Non-pigmented ciliary epithelial cell (primary cell): ENCODE results near the gene ABCC1.
"Not testable (repeated sequence)": the region's sequence is repeated elsewhere in the genome, so short reads cannot be mapped to it uniquely, and the experiment has no call there.

ENCODE experiments used
- DNase-seq: peaks from one replicate; pipeline ENCODE4 v3.0.0-alpha.2; 2010; ENCODE audit warnings: low read depth

Gene ABCC1

DNA sequence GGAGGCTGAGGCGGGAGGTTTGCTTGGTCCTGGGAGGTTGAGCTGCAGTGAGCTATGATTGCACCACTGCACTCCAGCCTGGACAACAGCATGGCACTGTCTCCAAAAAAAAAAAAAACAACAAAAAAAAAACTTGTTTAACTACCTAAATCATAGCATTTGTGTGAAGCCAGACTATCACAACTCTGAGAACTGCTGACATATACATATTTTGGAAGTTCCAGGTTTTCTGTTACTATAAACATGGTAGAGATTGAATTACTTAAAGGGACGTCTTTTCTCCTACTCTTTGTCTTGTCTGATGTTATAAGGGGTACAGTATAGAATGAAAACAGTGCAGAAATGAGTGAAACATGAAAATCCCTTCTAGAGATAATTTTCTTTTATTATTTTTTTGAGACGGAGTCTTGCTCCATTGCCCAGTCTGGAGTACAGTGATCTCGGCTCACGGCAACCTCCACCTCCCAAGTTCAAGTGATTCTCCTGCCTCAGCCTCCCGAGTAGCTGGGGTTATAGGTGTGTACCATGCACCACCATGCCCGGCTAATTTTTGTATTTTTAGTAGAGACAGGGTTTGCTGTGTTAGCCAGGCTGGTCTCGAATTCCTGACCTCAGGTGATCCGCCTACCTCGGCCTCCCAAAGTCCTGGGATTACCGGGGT, 18.4 kb downstream of the ABCC1 start:
- no peak for DNase-seq

DNA sequence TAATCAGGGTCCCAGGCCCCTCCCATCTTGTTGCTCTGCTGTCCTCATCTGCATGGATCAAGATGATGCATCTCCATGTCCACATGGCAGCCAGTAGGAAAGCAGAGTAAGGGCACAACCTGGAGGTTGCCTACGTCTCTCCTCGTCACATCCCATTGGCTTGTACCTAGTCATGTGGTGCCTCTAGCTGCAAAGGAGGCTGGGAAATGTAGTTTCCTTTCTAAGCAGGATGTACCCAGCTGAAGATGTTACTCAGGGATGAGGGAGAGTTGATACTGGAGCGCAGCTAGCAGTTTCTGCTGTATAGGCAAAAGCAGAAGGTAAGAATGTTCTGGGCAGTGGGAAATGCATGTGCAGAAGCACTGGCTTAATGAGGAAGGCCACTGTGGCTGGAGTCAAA, 20.8 kb downstream of the ABCC1 start:
- DNase-seq: no peak

- no peak for DNase-seq
Observed at GRCh38 chr16:15970743-15971439, 21.5 kb downstream of the ABCC1 start.

- DNase-seq: no peak
Observed at GRCh38 chr16:15971440-15971815, 22.0 kb downstream of the ABCC1 start.

GRCh38 chr16:15972046-15972868, 22.8 kb downstream of the ABCC1 start:
- DNase-seq: no peak

- DNase-seq: no peak
Observed at GRCh38 chr16:15973421-15973820, 24.0 kb downstream of the ABCC1 start.

DNA sequence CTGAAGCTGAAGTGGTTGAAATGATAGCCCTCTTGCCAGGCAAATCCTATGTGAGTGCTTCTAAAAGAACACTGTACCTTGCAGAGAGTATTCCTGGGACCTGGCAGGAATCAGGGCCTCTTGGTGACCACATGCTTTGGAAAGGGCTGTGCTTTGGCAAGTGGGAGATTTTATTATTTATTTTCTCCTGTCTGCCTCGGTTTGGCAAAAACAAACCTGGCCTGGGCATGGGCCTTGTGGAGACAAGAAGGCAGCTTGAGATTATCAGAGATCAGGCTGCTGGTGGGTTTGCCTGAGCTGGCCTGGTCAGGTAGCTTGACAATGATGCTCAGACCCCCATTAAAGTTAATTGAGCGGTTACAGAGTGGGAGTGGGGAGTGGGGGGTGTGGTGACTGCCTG, 24.6 kb downstream of the ABCC1 start:
- DNase-seq: no peak

DNA sequence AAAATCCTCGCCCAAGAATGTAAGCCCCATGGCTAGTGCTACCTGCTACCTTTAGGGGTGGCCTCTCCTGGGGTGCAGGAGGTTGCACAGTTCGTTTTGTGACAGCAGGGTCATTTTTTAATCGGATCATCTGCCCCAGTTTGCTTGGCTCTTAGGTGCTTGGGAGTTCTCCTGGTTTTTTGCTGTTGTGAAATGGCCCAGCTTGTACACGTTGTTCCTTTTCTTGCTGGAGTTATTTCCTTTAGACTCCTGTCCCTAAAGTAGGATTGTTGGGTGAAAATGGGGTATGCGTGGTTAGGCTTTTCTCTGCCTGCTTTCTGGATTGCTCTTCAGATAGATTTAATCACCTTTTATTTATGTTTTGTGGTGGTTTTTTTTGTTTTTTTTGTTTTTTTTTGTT, 25.8 kb downstream of the ABCC1 start:
- DNase-seq: no peak

GRCh38 chr16:15976225-15976812, 26.9 kb downstream of the ABCC1 start:
- DNase-seq: no peak

- no peak for DNase-seq
Observed at GRCh38 chr16:15976929-15977637, 27.7 kb downstream of the ABCC1 start.

DNA sequence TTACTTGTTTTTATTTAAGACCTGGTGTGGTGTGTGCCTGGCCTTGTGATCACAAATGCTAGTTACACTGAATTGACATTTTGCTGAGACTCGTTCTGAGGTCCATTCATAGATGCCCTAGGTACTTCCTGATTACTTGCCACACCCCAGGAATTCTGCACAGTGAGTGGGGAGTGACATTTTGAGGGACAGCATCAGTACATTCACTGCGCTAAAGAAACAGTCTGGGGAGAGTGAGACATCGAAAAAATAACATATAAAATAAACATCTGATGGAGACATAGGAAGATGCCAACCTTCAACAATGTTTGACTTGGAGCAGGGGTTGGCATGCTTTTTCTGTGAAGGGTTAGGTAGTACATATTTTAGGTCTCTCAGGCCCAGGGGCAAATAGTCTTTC, 30.4 kb downstream of the ABCC1 start:
- DNase-seq: no peak

DNA sequence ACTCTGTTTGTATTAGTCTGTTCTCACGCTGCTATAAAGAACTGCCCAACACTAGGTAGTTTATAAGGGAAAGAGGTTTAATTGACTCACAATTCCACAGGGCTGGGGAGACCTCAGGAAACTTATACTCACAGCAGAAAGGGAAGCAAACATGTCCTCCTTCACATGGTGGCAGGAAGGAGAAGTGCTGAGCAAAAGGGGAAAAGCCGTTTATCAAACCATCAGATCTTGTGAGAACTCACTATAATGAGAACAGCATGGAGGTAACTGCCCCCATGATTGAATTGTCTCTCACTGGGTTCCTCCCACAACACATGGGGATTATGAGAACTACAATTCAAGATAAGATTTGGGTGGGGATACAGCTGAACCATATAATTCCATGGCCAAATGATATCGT, 30.9 kb downstream of the ABCC1 start:
- no peak for DNase-seq

GRCh38 chr16:15981382-15981781, 32.0 kb downstream of the ABCC1 start:
- DNase-seq: no peak

DNA sequence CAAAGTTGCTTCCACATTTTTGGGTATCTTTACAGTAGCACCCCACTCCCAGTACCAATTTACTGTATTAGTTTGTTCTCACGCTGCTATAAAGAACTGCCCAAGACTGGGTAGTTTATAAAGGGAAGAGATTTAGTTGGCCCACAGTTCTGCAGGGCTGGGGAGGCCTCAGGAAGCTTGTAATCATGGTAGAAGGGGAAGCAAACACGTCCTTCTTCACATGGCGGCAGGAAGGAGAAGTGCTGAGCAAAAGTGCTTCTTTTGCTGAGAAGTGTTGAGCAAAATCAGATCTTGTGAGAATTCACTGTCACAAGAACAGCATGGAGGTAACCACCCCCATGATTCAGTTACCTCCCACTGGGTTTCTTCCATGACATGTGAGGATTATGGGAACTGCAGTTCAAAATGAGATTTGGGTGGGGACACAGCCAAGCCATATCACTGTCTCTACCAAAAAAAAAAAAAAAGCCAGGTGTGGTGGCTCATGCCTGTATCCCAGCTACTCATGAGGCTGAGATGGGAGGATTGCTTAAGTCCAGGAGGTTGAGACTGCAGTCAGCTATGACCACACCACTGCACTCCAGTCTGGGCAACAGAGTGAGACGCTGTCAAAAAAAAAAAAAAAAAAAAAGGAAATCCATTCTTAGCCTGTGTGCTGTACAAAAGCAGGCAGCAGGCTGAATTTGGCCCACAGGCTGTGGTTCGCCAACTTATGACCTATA, 32.9 kb downstream of the ABCC1 start:
- DNase-seq: not testable (repeated sequence)

DNA sequence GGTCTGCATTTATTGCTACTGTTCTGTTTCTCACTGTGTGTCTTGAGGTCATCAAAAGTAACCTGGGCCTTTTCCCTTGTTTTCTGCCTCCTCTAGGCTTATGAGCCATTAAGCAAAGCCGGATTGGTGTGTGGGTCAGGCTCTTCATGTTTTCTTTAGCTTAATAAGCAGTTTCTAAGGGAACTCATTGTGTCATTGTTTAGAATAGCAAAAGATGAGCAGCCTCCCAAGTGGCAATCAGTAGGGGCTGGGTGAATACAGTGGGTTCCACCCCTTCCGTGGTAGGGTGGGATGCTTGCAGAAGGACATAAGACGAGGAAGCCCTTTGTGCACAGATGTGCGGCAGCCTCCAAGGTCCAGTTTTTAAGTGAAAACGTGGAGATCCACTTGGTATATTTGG, 34.5 kb downstream of the ABCC1 start:
- no peak for DNase-seq

DNA sequence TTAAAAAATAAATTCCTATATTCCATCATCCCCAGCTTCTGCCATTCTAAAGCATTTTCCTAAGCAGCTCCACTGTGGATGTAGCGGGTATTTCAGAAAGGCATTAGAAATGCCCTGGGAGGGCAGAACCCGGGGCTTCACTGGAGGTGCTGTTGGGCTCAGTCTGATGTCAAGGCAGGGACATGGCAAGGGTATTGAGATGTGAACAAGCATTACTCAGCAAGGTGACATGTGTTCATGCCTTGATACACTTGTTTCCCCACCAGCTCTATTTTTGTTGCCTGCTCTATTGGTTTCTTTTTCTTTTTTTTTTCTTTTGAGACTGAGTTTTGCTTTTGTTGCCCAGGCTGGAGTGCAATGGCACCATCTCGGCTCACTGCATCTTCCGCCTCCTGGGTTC, 35.7 kb downstream of the ABCC1 start:
- DNase-seq: no peak

DNA sequence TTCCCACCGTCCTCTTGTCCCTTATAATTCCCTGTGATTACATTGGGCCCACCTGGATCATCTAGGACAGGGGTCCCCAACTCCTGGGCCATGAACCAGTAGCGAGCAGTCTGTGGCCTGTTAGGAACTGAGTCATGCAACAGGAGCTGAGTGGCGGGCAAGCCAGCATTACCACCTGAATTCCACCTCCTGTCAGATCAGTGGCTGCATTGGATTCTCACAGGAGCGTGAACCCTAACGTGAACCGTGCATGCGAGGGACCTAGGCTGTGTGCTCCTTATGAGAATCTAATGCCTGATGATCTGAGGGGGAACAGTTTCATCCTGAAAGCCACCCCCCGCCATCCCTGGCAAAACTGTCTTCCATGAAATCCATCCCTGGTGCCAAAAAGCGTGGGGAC, 36.8 kb downstream of the ABCC1 start:
- no peak for DNase-seq

- no peak for DNase-seq
Observed at GRCh38 chr16:15988268-15989013, 39.0 kb downstream of the ABCC1 start.

GRCh38 chr16:15990902-15991301, 41.5 kb downstream of the ABCC1 start:
- DNase-seq: no peak

DNA sequence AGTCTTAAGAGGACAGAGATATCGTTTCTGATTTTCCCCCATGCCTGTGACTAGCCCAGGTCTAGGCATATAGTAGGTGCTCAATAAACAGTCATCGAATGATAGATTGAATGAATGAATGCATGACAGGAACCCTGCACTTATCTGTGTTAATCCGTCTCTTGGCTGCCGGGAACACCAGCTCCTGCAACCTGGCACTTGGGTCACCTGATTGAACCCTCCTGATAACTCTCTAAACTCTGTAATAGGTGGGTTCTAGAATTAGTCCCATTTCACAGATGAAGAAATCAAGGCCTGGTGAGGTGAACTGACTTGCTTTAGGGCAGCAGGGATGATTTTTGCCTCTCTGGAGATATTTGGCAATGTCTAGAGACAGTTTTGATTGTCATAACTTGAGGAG, 43.7 kb downstream of the ABCC1 start:
- DNase-seq: no peak

- DNase-seq: no peak
Observed at GRCh38 chr16:15993541-15993940, 44.1 kb downstream of the ABCC1 start.
